Glutamatergic neuron (in vitro differentiated cells): Measurements from ENCODE around the gene RAB18. TPM values are rescaled to one million over a fixed set of nuclear protein-coding genes. Genes with fewer than 3 reads are reported as not detected.

Experiments used
- DNase-seq: peaks from one replicate; pipeline ENCODE4 v3.0.0; 2022
- H3K27ac Mint-ChIP-seq: one replicate; pipeline ENCODE4 v1.8.0; 2020; ENCODE audit warnings: mild to moderate bottlenecking, mixed read lengths, inconsistent platforms; ENCODE audit not compliant: unreplicated experiment
- H3K27me3 Mint-ChIP-seq: one replicate; pipeline ENCODE4 v1.8.0; 2020; ENCODE audit warnings: mild to moderate bottlenecking, moderate library complexity, mixed read lengths, inconsistent platforms; ENCODE audit not compliant: unreplicated experiment
- H3K36me3 Mint-ChIP-seq: one replicate; pipeline ENCODE4 v1.8.0; 2020; ENCODE audit warnings: mild to moderate bottlenecking, mixed read lengths, inconsistent platforms; ENCODE audit not compliant: unreplicated experiment
- H3K4me1 Mint-ChIP-seq: one replicate; pipeline ENCODE4 v1.8.0; 2020; ENCODE audit warnings: mild to moderate bottlenecking, low read depth, mixed read lengths, inconsistent platforms; ENCODE audit not compliant: unreplicated experiment
- H3K4me3 Mint-ChIP-seq: one replicate; pipeline ENCODE4 v1.8.0; 2020; ENCODE audit warnings: mild to moderate bottlenecking, mixed read lengths, inconsistent platforms; ENCODE audit not compliant: unreplicated experiment
- H3K9me3 Mint-ChIP-seq: one replicate; pipeline ENCODE4 v1.8.0; 2020; ENCODE audit warnings: mild to moderate bottlenecking, moderate library complexity, mixed read lengths, inconsistent platforms; ENCODE audit not compliant: unreplicated experiment
- total RNA-seq: library from RNA; stranded (reverse); fragmentation: NEBNext Ultra II Directional; extraction: Animal tissue kit (Norgen Biotek cat#: 25700); gene quantifications from one replicate; pipeline ENCODE4 v1.2.1, GENCODE V29; 2021; ENCODE audit not compliant: unreplicated experiment
- TF ChIP-seq, protein P1 (sequence below): fragments of 200-600 bp; sonication (generic); IDR thresholded peaks from one replicate; pipeline ENCODE4 v1.5.0; 2021; ENCODE audit not compliant: partially characterized antibody, unreplicated experiment

The RAB18 gene
- total RNA-seq, 1 donor from 2014 or later, result 166 TPM

DNA sequence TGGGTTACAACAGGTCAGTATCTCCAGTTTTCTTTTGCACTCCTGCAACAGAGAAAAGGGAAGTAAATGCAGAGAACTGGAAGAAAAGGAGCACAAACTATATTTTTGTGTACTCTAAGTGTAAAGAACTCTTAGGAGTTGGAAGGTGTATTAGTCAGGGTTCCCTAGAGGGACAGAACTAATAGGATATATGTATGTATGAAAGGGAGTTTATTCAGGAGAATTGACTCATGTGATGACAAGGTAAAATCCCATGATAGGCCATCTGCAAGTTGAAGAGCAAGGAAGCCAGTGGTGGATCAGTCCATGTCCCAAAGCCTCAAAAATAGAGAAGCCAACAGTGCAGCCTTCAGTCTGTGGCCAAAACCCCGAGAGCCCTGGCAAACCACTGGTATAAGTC lies 22.6 kb upstream of the RAB18 start:
- DNase-seq, result no peak
- TF ChIP-seq, protein P1, sequence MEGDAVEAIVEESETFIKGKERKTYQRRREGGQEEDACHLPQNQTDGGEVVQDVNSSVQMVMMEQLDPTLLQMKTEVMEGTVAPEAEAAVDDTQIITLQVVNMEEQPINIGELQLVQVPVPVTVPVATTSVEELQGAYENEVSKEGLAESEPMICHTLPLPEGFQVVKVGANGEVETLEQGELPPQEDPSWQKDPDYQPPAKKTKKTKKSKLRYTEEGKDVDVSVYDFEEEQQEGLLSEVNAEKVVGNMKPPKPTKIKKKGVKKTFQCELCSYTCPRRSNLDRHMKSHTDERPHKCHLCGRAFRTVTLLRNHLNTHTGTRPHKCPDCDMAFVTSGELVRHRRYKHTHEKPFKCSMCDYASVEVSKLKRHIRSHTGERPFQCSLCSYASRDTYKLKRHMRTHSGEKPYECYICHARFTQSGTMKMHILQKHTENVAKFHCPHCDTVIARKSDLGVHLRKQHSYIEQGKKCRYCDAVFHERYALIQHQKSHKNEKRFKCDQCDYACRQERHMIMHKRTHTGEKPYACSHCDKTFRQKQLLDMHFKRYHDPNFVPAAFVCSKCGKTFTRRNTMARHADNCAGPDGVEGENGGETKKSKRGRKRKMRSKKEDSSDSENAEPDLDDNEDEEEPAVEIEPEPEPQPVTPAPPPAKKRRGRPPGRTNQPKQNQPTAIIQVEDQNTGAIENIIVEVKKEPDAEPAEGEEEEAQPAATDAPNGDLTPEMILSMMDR, result no peak
- Mint-ChIP-seq H3K4me1 (no peaks in the 10 kb centered on the region), H3K4me3 (no peak overlapping the region), H3K36me3 (no peaks in the 10 kb centered on the region), H3K27me3 (no peaks in the 10 kb centered on the region), H3K27ac (no peak overlapping the region), H3K9me3 (no peaks in the 10 kb centered on the region)

DNA sequence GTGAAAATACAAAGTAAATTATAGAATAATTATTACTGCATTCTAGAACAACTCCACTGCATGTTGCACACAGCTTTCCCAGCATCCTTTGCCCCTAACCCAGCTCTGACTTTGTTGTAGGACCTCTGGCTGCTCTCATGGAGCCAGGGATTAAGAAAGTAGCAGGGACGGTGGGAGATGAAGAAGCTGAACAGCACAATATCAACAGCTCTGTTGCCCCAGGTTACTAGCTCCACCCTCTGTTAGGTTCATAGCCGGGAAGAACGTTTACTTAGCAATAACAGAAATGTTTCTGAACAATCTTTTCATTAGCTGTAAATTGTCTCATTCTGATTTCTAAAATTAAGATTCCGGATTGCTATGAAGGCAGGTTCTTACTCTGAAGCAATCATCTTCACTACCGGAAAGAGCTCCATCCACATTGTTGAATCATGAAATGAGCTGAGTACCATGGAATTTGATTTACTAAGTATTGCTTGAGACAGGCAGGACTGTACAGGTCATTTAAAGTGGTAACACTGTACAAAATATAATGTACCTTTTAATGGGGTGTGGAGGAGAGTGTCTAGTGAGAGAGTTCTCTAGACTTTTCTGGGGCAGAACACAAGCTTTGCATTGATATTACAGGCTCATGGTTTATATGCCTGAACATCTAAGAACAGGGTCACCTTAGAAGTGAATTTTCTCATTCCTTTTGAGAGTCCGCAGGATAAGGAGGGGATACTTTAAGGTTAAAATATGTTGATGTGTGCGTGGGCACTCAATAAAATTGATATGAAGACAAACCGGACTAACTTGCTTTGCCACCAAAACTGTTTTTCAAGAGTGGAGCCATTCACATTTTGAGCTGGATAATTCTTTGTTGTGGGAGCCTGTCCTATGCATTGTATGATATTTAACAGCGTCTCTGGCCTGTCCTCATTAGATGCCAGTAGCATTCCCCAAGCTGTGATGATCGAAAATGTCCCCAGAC lies 20.8 kb upstream of the RAB18 start:
- no peaks in the 10 kb centered on the region for H3K27me3 Mint-ChIP-seq
- H3K4me3 Mint-ChIP-seq, result no peak overlapping the region
- no peaks in the 10 kb centered on the region for H3K9me3 Mint-ChIP-seq
- H3K4me1 Mint-ChIP-seq, result no peaks in the 10 kb centered on the region
- DNase-seq, result no peak
- H3K27ac Mint-ChIP-seq, result no peak overlapping the region
- TF ChIP-seq, protein P1, result no peak
- H3K36me3 Mint-ChIP-seq, result no peaks in the 10 kb centered on the region

DNA sequence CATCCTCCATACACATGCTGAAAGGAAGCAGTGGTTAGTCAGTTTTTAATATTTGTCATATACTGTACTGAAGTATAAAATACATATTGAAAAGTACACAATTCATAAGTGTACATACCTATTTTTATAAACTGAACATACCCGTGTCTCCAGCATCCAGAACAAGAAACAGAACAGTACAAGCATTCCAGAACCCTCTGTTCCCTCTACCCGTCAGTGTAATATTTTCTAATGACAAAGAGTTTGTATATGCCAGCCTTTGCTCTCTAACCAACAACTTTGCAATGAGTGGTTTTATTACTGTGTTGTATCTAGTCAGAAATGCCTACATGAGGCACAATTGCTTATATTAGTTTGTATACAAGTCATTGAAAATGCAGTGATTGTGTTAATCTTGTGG lies 18.7 kb upstream of the RAB18 start:
- no peaks in the 10 kb centered on the region for H3K4me1 Mint-ChIP-seq
- no peak overlapping the region for H3K4me3 Mint-ChIP-seq
- H3K27ac Mint-ChIP-seq, result no peak overlapping the region
- H3K36me3 Mint-ChIP-seq, result no peaks in the 10 kb centered on the region
- TF ChIP-seq, protein P1, result no peak
- no peaks in the 10 kb centered on the region for H3K9me3 Mint-ChIP-seq
- H3K27me3 Mint-ChIP-seq, result no peaks in the 10 kb centered on the region
- no peak for DNase-seq

DNA sequence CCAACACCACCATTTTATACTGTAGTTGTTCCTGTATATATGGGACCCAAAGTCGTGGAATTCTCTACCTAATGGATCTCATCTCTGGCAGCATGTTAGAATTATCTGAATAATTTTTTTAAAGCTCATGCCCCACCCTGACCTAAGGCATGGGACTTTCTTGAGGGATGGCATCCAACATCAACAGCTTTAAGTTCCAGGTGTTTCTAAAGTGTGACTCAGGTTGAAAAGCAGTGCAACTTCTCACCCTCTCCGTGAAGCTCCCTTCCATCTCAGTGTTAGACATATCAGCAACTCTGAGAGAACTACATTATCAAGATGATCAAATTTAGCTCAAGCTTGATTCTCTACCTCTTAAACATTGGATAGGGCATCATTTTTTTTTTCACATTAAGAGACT lies 18.1 kb upstream of the RAB18 start:
- Mint-ChIP-seq H3K36me3 (peaks cover 6% of the 10 kb centered on the region), H3K4me1 (no peaks in the 10 kb centered on the region), H3K27ac (no peak overlapping the region), H3K27me3 (no peaks in the 10 kb centered on the region), H3K4me3 (no peak overlapping the region), H3K9me3 (no peaks in the 10 kb centered on the region)
- TF ChIP-seq, protein P1, result no peak
- no peak for DNase-seq

DNA sequence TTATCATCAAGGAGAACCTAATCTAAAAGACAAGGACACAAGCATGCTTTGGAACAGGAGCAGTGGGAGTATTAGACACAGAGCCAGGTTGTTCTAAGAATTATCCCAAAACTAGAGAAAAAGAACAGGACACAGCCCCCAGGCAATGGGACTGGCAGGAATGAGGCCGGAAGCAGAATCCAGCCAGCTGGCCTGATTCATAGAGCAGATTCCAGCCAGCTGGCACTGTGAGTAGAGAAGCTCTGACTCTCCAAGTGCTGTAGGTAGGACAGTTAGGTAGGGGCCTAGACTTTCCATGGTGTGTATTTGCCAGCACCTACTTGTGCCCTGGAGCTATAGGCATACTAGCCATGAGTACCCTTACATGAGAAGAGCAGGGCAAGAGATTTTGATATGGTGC lies 13.3 kb upstream of the RAB18 start:
- no peak for DNase-seq
- Mint-ChIP-seq H3K4me3 (no peak overlapping the region), H3K4me1 (no peaks in the 10 kb centered on the region), H3K36me3 (peaks cover 11% of the 10 kb centered on the region), H3K27me3 (no peaks in the 10 kb centered on the region), H3K9me3 (peaks cover 2% of the 10 kb centered on the region), H3K27ac (no peak overlapping the region)
- TF ChIP-seq, protein P1, result no peak
